Subcutaneous adipose tissue (tissue), 4 donors: Measurements from ENCODE around the gene CACNA1F. TPM values are rescaled to one million over a fixed set of nuclear protein-coding genes. Genes with fewer than 3 reads are reported as not detected.

ENCODE experiments used
- CTCF ChIP-seq: fragments of 450-650 bp; IDR thresholded peaks from one replicate; pipeline ENCODE4 v1.5.1; 2016; ENCODE audit warnings: low read depth, mild to moderate bottlenecking, control low read depth, antibody characterized with exemption, moderate library complexity
- total RNA-seq, 4 donors: library from RNA; depleted of rRNA; stranded (reverse); fragments of >200 nt; gene quantifications; one replicate each; pipeline ENCODE4 v1.1.0, GENCODE V29; 2016

CACNA1F gene
- total RNA-seq, 4 donors from 2014 or later, result under 0.01 to 0.66 (median 0.25) TPM

- no peak for TF ChIP-seq CTCF
Observed at GRCh38 chrX:49183701-49184281, 49.3 kb downstream of the CACNA1F start.

GRCh38 chrX:49179358-49179757, 53.8 kb downstream of the CACNA1F start:
- no peak for TF ChIP-seq CTCF

- TF ChIP-seq CTCF, result no peak
Observed at GRCh38 chrX:49178537-49178936, 54.6 kb downstream of the CACNA1F start.

GRCh38 chrX:49177873-49178480, 55.2 kb downstream of the CACNA1F start:
- no peak for TF ChIP-seq CTCF

GRCh38 chrX:49177338-49177833, 55.8 kb downstream of the CACNA1F start:
- no peak for TF ChIP-seq CTCF

GRCh38 chrX:49176421-49177326, 56.5 kb downstream of the CACNA1F start:
- no peak for TF ChIP-seq CTCF
